Neural progenitor cell (in vitro differentiated cells): Measurements from ENCODE around the gene LDB3. TPM values are rescaled to one million over a fixed set of nuclear protein-coding genes. Genes with fewer than 3 reads are reported as not detected.

ENCODE experiments used
- DNase-seq: peaks from one replicate; pipeline ENCODE4 v3.0.0-alpha.2; 2016; ENCODE audit warnings: low spot score
- H2AFZ ChIP-seq: fragments of 200-600 bp; sonication (generic); replicated peaks from 2 replicates; pipeline ENCODE4 v1.6.1; 2016; ENCODE audit warnings: antibody characterized with exemption
- H3F3A ChIP-seq: fragments of 200-600 bp; sonication (generic); 2 replicates; pipeline ENCODE4 v1.6.1; 2016; ENCODE audit warnings: antibody characterized with exemption, low read depth
- H3K27ac ChIP-seq: fragments of 200-600 bp; sonication (generic); 2 replicates; pipeline ENCODE4 v1.5.1; 2016; ENCODE audit warnings: mild to moderate bottlenecking
- H3K27me3 ChIP-seq: fragments of 200-600 bp; sonication (generic); 2 replicates; pipeline ENCODE4 v1.6.1; 2016; ENCODE audit warnings: mild to moderate bottlenecking, moderate library complexity
- H3K36me3 ChIP-seq: fragments of 200-600 bp; sonication (generic); 2 replicates; pipeline ENCODE4 v1.5.1; 2016
- H3K4me1 ChIP-seq: fragments of 200-600 bp; sonication (generic); 2 replicates; pipeline ENCODE4 v1.6.1; 2016; ENCODE audit warnings: mixed run types
- H3K4me2 ChIP-seq: fragments of 200-600 bp; sonication (generic); 2 replicates; pipeline ENCODE4 v1.6.1; 2016
- H3K4me3 ChIP-seq: fragments of 200-600 bp; sonication (generic); 2 replicates; pipeline ENCODE4 v1.5.1; 2016
- H3K79me2 ChIP-seq: fragments of 200-600 bp; sonication (generic); 2 replicates; pipeline ENCODE4 v1.6.1; 2016; ENCODE audit warnings: low read depth
- H3K9ac ChIP-seq: fragments of 200-600 bp; sonication (generic); 2 replicates; pipeline ENCODE4 v1.6.1; 2016
- H3K9me3 ChIP-seq: fragments of 200-600 bp; sonication (generic); 2 replicates; pipeline ENCODE4 v1.5.1; 2016; ENCODE audit warnings: low read depth
- H4K20me1 ChIP-seq: fragments of 200-600 bp; sonication (generic); 2 replicates; pipeline ENCODE4 v1.6.1; 2016; ENCODE audit warnings: low read depth
- H3K27ac Mint-ChIP-seq: 3 replicates; pipeline ENCODE4 v1.8.0; 2021; ENCODE audit warnings: mixed read lengths
- H3K27me3 Mint-ChIP-seq: 2 replicates; pipeline ENCODE4 v1.8.0; 2022; ENCODE audit warnings: low read depth, mild to moderate bottlenecking, inconsistent platforms, moderate library complexity, mixed read lengths; ENCODE audit not compliant: insufficient read depth
- H3K36me3 Mint-ChIP-seq: 3 replicates; pipeline ENCODE4 v1.8.0; 2021; ENCODE audit warnings: mixed read lengths
- H3K4me1 Mint-ChIP-seq: 3 replicates; pipeline ENCODE4 v1.8.0; 2021; ENCODE audit warnings: mixed read lengths
- H3K4me3 Mint-ChIP-seq: 3 replicates; pipeline ENCODE4 v1.8.0; 2021; ENCODE audit warnings: mild to moderate bottlenecking, moderate library complexity, mixed read lengths
- H3K9me3 Mint-ChIP-seq: 3 replicates; pipeline ENCODE4 v1.8.0; 2020; ENCODE audit warnings: mixed read lengths
- EZH2 ChIP-seq: fragments of 200-600 bp; sonication (generic); IDR thresholded peaks from 2 replicates; pipeline ENCODE4 v1.6.1; 2017; ENCODE audit warnings: antibody characterized with exemption, mild to moderate bottlenecking, moderate library complexity
- EZH2phosphoT487 ChIP-seq: fragments of 200-600 bp; sonication (generic); IDR thresholded peaks from 2 replicates; pipeline ENCODE4 v1.6.1; 2017; ENCODE audit warnings: antibody characterized with exemption
- total RNA-seq: library from RNA; depleted of rRNA; stranded (reverse); fragments of >200 nt; gene quantifications from 2 replicates; pipeline ENCODE4 v1.2.3, GENCODE V29; 2015; ENCODE audit warnings: low replicate concordance
- TF ChIP-seq, protein P1 (sequence below): fragments of 200-600 bp; sonication (generic); IDR thresholded peaks from 2 replicates; pipeline ENCODE4 v1.5.1; 2017; ENCODE audit warnings: antibody characterized with exemption, mild to moderate bottlenecking

Gene LDB3
- 0.03 TPM in 1 of 2 replicates, not detected in the other for total RNA-seq

GRCh38 chr10:86668297-86669165 lies at the start of gene LDB3:
LDB3 (plus strand) TSS chr10:86668511; CDS start chr10:86668692, 181 bp downstream.
- Histone ChIP-seq H4K20me1 (no peaks in the 10 kb centered on the region), H3K36me3 (no peaks in the 10 kb centered on the region), H3K9me3 (no peaks in the 10 kb centered on the region), H3K9ac (no peak within 1 kb of the TSS), H2AFZ (peak within 1 kb of the TSS; percentile 10), H3K4me1 (peaks cover 28% of the 10 kb centered on the region), H3K4me2 (peak within 1 kb of the TSS; percentile 38), H3K27me3 (no peaks in the 10 kb centered on the region), H3F3A (no peaks in the 10 kb centered on the region), H3K79me2 (no peaks in the 10 kb centered on the region), H3K27ac (no peak within 1 kb of the TSS), H3K4me3 (no peak within 1 kb of the TSS)
- Mint-ChIP-seq H3K27me3 (peaks cover 4% of the 10 kb centered on the region), H3K4me3 (no peak within 1 kb of the TSS), H3K9me3 (no peaks in the 10 kb centered on the region), H3K27ac (peak within 1 kb of the TSS; percentile 57), H3K36me3 (no peaks in the 10 kb centered on the region), H3K4me1 (peaks cover 49% of the 10 kb centered on the region)
- no peak for TF ChIP-seq EZH2
- no peak for TF ChIP-seq EZH2phosphoT487
- TF ChIP-seq, protein P1, sequence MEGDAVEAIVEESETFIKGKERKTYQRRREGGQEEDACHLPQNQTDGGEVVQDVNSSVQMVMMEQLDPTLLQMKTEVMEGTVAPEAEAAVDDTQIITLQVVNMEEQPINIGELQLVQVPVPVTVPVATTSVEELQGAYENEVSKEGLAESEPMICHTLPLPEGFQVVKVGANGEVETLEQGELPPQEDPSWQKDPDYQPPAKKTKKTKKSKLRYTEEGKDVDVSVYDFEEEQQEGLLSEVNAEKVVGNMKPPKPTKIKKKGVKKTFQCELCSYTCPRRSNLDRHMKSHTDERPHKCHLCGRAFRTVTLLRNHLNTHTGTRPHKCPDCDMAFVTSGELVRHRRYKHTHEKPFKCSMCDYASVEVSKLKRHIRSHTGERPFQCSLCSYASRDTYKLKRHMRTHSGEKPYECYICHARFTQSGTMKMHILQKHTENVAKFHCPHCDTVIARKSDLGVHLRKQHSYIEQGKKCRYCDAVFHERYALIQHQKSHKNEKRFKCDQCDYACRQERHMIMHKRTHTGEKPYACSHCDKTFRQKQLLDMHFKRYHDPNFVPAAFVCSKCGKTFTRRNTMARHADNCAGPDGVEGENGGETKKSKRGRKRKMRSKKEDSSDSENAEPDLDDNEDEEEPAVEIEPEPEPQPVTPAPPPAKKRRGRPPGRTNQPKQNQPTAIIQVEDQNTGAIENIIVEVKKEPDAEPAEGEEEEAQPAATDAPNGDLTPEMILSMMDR: no peak
- peak; percentile 58 for DNase-seq

GRCh38 chr10:86628311-86628710 lies 40.0 kb upstream of the LDB3 start:
- Histone ChIP-seq H2AFZ (no peak overlapping the region), H3K27ac (no peak overlapping the region), H3K9me3 (no peaks in the 10 kb centered on the region), H3K4me1 (peaks cover 3% of the 10 kb centered on the region), H3K4me3 (no peak overlapping the region), H3K9ac (no peak overlapping the region), H4K20me1 (no peaks in the 10 kb centered on the region), H3F3A (peaks cover 9% of the 10 kb centered on the region), H3K79me2 (no peaks in the 10 kb centered on the region), H3K36me3 (no peaks in the 10 kb centered on the region), H3K27me3 (peaks cover 33% of the 10 kb centered on the region), H3K4me2 (no peak overlapping the region)
- Mint-ChIP-seq H3K9me3 (no peaks in the 10 kb centered on the region), H3K4me1 (peaks cover 4% of the 10 kb centered on the region), H3K36me3 (no peaks in the 10 kb centered on the region), H3K27me3 (peaks cover 2% of the 10 kb centered on the region), H3K27ac (no peak overlapping the region), H3K4me3 (no peak overlapping the region)
- no peak for TF ChIP-seq EZH2
- TF ChIP-seq EZH2phosphoT487: no peak
- TF ChIP-seq, protein P1: no peak
- DNase-seq: no peak

DNA sequence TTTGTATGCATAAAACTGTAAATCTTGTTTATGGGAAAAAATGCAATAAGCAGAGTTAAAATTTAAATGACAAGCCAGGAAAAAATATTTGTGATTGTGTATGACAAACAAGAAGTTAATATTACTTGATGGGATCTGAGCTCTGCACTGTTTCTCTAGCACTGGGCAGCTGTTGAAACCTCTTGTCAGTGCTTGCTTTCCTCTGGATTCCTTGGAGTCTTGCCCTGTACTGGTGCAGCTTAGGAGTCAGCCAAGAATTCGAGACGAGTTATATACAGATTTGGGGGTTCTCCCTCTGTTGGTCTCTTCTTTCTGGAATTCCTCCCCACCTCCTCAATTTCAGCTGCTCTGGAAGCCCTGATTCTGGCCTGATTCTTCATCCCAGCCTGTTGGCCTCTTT lies 38.2 kb upstream of the LDB3 start:
- peaks cover 2% of the 10 kb centered on the region for H3K27me3 Mint-ChIP-seq
- H3K36me3 Mint-ChIP-seq: no peaks in the 10 kb centered on the region
- no peak overlapping the region for H3K4me2 ChIP-seq

More for the DNA sequence above, 38.2 kb upstream of the LDB3 start:
- Histone ChIP-seq H3K4me1 (peaks cover 3% of the 10 kb centered on the region), H2AFZ (no peak overlapping the region), H3K36me3 (no peaks in the 10 kb centered on the region), H3K4me3 (no peak overlapping the region), H4K20me1 (no peaks in the 10 kb centered on the region), H3F3A (peaks cover 9% of the 10 kb centered on the region), H3K9ac (no peak overlapping the region), H3K9me3 (no peaks in the 10 kb centered on the region), H3K27me3 (peaks cover 49% of the 10 kb centered on the region), H3K27ac (no peak overlapping the region), H3K79me2 (no peaks in the 10 kb centered on the region)
- Mint-ChIP-seq H3K4me3 (no peak overlapping the region), H3K27ac (no peak overlapping the region), H3K4me1 (peaks cover 4% of the 10 kb centered on the region), H3K9me3 (no peaks in the 10 kb centered on the region)
- TF ChIP-seq, protein P1: no peak
- TF ChIP-seq EZH2: no peak
- TF ChIP-seq EZH2phosphoT487: no peak
- DNase-seq: no peak
